NCI-H526 treated with DMSO at 0.1 percent for 48 hours (cell line): ENCODE results near the gene TPM3.
"Not testable (repeated sequence)": the region's sequence is repeated elsewhere in the genome, so short reads cannot be mapped to it uniquely, and the experiment has no call there.

Source experiments
- DNase-seq: peaks from one replicate; lab custom pipeline; 2025; lab: John Stamatoyannopoulos, UW

The TPM3 gene

DNA sequence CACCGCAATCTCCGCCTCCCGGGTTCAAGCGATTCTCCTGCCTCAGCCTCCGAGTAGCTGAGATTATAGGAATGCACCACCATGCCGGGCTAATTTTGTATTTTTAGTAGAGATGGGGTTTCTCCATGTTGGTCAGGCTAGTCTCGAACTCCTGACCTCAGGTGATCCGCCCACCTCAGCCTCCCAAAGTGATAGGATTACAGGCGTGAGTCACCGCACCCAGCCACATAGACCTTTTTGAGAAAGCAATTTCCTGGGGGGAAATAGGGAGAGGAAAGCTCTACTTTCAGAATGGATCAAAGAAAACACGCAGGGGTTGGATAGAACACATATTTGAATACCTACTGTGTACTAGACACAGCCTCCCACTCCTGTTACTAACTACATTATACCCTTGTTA is 13.9 kb upstream of the TPM3 start:
- not testable (repeated sequence) for DNase-seq

DNA sequence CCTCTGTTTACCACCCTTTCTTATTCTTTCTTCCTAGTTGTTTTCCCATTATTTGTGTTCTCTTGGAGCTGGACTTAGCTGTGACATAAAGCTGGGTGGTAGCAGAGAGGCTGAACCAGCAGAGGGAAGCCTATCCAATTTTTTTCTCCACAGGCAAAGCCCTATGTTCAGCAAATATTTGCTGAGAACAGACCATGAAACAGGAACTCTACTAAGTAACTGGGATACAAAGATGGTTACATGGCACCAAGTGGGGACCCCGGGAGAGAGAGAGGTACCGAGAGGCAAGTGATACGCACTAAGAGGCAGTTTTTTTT is 7.6 kb upstream of the TPM3 start:
- no peak for DNase-seq

DNA sequence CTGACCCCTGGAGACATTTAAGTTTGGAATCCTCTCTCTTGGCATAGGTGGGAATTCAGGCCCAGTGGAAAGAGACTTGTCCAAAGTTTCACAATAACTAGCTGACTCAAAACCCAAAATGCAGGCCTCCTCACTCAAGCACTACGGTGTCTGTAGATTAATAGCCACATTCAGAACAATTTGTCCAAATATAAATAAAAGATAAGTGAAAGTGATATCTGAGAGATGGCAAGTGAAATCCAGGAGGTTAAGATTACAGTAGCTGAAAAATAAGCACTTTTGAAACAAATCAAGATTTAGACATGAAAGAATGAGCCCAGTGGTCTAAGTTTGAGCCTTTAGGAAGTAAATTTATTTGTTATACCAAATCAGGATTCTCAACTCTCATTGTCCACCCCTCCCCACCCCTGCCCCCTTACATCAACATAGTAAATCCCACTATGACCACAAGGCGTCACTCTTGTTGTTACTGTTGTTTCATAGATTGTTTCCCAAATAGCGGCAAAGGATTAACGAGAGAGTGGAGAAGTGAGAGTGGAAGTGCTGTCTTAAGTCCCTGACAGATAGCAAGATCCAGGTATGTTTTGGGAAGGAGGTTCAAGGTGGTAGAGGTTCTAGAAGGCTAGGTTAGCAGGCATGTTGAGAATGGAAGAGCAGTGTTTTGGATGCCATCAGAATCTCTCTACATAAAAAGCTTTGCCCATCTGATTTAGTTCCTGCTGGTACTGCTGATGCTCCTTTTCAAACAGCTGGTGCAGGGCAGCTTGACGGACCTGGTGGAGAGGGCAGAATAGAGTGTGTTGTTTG is 7.1 kb upstream of the TPM3 start:
- DNase-seq, result peak; percentile 54

DNA sequence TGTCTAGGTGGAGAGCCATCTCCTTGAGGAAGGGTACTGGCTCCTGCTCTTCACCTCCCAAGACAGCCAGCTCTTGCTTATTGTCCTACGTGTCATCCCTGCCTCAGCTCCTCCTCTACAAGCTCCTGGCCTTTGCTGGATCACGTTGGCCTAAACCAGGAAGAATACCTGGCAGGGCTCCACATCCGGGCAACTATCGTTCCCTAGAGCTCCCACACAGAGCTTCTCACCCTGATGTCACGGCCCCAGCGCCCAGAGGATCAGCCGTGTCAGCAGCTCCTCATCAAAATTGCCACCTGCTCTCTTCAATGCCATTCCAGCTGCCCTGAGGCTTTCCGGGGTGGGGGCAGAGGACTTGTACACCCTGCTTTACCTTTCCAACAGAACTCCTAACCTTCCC is 1.9 kb upstream of the TPM3 start:
- DNase-seq, result no peak

DNA sequence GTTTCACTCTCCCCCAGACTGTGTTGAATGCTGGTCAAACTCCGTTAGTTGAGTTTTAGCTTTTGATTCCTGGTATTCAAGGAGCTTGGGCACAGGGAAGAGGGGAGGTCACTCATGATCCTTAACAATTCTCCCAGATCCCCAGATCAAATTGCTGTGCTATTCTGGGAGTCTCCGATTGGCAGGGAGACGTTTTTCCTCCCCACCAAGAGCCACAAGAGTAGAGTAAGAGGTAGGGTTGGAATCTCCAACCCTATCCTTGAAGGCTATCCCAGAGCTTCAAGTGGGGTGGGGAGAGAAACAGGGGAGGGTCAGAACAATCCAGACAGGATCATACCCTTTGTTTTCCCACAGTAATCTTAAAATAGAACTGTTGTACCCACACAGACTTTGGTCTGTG is 576 bp upstream of the TPM3 start:
- no peak for DNase-seq

DNA sequence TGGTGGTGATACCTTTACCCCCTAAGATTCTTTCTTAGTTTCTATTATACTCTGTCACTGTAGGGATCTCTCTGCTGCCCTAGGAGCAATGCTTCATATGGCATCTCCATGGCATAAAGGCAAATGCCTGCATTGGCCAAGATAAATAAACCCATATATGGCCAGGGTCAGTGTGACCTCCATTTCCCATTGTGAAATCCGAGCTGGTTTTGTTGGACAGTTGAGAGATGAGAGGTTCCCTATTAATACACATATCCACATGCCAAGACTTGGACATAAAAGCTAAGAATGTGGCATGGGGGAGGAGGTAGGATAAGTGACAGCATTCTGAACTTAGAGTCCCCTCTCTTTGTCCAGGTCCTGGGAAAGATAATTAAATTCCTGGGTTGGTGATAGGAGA is 1.4 kb downstream of the TPM3 start:
- DNase-seq, result no peak

DNA sequence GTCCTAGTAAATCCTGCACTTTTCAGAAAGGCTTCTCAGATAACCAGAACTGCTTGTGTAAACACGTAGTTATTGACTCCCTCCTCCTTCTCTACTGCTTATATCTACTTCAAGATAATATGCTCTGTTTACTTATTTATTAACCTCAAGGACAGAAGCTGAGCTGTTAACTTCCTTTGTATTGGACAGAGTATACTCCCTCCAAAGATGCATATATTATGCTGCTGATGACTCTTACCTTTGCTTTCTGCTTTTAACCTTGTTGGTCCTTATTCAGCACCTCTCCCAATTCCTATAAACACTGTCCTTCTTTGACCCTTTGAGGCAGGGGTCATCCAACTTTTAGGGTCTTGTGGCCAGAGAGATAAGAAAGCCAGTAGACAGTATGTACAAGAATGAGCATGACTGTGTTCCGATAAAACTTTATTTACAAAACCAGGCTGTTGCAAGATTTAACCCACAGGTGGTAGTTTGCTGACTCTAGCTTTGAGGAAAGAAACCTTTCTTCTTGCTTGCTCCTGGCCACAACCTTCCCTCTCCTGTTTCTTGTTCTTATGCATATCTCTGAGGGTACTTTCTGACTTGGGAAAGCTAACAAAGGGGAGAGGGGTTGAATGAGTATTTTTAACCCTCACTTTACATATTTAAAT is 4.9 kb downstream of the TPM3 start:
- DNase-seq, result no peak

DNA sequence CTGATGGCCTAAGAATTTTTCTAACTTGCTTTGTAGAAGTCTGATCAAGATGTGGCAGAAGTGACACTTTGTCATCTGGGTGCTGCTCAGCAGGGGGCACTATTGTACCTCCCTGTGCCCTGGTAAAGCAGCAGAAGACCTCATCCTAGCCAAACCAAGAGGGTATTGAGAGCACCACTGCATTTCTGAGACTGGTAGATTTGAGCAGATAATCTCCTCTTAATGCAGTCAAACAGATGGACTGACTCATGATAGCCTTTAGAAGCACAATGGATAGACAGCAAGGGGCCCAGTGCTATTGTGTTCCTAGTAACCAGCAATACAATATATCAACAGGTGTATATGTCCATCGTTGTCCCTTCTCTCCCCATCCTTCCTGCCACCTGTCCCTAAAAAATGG is 5.7 kb downstream of the TPM3 start:
- peak; percentile 36 for DNase-seq

DNA sequence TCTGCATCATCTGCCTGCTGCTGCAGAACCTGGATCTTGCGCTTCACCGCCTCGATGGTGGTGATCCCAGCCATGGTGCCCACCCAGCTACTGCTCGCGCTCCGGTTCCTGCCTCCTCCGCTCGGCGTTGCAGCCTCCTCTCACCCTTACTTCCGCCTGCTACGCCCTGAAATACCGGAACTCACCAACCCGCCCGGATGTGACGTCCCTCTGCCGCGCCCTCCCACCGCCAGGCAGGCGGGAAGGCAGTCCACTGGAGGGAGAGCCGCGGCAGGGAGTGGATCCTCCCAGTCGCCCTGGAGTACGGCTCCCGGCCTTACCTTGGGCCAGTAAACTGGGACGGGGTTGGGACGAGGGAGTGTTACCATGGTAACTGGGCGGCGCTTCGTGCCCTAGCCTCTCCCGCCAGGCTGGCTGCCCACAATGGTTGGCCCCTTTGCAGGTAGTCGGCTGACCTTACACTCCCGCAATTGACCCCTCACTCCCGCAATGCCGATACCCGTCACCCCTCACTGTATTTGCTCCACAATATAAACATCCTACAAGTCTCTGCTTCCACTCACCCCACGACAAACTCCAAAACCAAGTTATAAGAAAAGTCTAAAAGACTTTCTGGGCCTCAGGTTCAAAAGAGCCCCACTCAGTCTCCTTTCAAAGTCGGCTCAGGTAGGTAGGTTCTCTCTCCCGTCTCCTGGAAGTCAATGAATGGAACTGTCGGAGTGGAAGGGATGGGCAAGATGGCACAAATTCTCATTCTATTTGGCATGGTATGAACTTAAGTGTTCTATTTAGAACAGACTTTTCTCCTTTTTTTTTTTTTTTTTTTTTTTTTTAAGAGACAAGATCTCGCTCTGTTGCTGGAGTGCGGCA is 8.6 kb downstream of the TPM3 start:
- DNase-seq, result peak; percentile 99

DNA sequence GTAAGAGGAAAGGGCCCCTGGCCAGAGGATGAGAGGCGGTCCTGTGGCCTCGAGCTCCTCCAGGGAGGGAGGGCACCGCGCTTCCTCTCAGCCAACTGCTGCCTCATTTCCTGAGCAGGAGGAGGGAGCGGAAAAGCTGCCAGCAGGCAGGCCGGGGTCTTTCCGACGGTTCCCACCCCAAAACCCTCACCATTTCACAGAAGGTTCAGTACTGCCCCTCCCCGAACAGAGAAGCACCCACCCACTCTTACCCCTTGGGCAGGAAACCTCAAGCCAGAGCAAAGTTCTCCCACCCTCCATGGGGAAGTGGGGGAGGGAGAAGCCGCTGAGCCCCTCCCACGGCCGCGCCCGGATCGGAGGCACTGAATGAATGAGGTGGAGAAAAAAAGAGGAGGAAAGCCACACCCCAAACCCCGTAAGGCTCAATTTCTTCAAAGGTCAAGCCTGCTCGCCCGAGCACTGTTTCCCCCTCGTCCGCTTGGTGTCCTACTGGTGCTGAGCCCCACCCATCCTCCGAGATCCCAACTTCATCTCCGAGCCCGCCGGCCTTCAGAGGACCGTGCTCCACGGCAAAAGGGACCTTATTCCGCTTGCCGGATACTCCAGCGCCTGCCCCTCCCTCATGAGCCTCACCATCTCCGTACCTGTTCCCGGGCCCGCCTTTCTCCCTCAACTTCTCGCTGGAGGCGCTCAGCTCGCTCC is 9.4 kb downstream of the TPM3 start:
- DNase-seq, result peak; percentile 87

DNA sequence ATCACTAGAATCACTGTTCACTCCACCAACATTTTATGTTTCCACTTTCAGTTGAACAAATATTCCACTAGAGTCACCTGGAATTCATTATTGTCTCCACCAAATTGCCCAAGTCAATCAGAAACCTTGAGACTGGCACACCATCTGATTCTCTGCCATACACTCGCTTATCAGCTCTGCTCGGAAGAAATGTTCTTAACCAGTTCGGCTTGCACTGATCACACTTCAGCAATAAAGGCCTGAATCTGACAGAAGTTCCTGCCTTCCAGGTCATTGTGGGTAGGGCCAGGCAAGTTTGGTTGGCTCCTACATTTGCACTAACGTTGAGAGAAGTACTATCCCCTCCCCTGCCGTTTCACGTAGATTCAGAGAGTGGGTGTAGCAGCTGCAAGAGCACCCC is 10.0 kb downstream of the TPM3 start:
- no peak for DNase-seq

DNA sequence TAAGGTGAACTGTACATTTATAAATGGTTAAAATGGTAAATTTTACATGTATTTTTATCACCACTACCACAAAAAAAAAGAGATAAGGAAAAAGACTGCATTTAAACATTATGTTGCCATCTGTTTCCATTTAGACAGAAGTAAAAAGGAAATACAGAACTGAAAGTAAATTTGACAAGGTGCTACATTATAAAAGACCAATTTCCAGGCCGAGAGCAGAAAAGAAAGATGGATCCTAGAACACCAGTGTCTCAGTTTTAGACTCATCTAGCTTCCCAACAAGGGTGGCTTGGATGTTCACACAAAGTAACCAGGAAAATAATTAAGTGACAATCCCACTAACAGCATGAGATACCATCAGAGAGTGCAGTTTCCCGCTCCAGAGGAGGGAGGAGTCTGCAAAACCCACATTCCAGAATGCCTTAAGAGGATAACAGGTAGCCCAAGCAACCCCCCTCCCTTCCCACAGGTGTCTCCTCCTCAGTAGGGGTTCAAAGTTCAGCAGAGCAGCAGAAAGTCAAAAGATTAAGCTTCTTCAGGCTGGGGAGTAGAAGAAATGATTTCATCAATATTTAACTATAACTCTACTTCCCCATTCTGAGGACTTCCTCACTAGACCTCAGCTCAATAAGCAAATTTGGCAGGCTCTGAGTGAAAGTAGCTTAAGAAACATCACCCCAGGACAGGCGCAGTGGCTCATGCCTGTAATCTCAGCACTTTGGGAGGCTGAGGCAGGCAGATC is 11.8 kb downstream of the TPM3 start:
- no peak for DNase-seq

DNA sequence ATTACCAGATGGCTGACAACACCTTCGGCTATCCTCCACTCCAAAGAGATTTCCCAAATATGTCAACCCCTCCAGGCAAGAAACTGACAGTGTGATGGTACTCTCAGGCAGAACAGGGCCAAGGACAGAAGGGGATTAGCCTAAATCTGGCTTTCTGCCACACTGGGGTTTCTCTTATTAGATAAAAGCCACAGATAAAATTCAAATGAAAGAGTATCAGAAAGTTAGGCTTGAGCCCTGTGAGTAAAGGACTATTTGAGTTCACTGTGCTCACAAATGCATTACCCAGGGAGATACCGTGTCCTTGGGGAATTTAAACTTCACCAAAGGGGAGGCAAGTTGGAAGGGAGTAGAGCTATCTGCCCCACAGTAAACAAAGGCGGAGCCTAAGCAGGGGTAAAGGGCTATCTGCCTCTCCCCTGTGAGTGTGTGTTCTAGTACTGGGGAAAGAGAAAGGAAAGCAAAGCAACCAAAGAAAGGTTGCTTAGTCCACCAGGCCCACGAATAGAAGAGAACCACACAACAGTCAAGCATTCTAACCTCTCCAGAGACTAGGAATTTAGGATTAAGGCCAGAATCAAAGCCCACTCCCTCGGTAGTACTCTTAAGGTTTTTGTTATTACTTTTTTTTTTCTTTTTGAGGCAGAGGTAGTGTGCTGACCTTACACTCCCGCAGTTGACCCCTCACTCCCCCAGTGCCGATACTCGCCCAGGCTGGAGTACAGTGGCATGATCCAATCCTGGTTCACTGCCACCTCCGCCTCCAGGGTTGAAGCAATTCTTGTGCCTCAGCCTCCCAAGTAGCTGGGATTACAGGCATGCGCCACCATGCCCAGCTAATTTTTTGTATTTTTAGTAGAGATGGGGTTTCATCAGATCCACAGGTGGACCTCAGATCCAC is 12.7 kb downstream of the TPM3 start:
- no peak for DNase-seq

DNA sequence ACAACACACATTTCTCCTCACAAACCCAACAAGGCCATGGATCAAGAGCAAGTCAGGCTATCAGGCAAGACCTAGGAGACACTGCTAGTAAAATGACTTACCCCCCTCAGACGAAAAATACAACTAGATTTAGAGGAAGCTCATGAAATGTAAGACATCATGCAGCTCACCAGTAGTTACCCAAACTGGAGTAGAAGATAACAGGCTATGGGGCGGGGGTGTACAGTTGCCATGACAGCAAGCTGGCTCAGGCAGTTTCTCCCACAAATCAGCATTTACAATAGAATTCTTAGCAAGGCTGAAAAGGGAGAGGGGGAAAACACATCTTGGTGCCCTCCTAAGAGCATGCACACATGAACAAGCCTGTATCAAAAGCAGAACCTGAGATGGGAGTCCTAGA is 13.9 kb downstream of the TPM3 start:
- DNase-seq, result no peak

DNA sequence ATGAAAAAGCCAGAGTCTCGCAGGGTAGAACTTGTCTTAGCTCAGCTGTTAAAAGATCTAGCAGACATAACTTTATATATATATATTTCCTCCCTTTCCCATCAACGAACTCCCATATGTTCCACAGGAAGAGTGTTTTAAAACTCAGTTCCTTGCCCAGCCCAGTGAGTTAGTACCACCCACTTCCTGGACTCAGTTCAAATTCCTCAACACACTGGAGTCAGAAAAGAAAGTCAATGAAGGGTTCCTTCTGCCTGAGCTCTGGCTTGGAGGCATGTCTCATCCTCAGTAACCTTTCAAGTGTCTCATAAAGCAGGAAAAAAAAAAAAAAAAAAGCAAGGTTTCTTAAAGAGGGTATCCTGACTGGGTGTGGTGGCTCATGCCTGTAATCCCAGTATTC is 15.6 kb downstream of the TPM3 start:
- no peak for DNase-seq

DNA sequence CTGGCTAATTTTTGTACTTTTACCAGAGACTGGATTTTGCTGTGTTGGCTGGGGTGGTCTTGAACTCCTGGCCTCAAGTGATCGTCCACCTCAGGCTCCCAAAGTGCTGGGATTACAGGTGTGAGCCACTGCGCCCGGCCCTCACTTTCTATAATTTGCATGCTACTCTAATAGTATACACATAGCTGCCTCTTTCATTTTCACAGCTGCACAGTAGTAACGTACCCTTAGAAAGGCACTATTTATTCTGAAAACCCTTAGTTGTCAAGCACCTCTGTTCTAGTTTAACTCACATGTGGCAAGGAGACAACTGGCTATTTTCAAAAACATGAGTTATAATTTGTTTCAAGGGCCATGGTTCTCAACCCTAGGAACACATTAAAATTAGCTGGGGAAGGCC is 17.2 kb downstream of the TPM3 start:
- no peak for DNase-seq

DNA sequence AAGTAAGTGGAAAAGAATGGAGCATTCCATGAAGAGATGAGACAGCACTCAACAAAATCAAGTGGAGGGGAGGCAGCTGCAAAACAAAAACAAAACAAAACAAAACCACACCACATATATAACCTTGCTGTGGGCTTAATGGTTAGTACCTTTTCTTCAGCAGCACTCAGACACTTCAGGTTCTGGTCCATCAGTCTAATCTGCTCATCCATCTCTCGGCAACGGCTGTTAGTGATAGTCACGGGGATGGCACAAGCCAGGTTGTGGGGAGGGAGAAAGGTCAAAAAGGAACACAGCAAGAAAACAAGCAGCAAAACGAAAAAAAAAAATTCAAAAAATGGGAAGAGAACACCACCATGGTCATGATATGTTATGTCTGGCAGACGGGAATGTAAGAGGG is 20.0 kb downstream of the TPM3 start:
- no peak for DNase-seq

DNA sequence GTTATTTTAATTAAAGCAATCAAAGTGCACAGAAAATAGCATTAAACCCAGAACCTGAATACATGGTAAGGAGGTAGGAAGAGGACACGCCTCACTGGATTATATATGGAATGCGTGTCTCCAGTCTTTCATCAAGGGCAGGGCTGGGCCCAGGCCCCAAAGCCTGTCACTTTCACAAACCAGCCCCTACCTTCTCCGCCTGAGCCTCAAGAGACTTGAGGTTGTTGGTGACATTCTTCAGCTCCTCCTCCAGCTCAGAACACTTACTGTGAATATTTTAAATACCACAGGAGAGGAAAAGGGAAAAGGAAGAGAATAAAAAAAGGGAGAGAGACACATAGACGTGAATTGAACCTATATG is 20.7 kb downstream of the TPM3 start:
- no peak for DNase-seq

DNA sequence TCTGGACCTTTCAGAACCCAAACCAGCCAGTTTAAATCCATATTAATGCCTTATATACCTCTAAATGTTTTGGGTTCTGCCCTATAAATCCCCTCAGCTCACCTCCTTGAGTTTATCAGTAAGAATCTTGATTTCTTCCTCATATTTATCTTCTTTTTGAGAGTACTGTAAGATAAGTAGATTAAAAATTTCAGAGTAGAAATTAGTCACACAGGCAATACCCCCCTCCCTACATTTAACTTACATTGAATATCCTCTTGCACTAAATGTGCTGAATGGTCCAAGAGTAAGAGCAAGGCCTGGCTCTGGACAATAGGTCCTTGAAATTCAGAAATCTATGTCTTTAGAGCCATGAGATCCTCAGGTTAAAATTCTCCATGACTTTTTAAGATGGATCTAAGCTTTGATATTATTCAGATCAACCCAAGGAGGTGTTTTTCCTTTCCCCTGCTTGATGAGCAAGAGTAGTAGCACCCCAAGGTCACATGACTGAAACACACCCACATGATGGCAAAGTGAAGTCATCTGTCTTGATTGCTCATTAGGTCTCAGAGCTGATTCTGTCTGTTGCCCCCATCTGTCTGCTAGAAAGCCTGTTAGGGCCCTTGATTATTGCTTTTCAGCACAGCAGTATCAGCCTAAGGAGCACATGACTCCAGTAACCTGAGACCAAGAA is 21.2 kb downstream of the TPM3 start:
- no peak for DNase-seq

DNA sequence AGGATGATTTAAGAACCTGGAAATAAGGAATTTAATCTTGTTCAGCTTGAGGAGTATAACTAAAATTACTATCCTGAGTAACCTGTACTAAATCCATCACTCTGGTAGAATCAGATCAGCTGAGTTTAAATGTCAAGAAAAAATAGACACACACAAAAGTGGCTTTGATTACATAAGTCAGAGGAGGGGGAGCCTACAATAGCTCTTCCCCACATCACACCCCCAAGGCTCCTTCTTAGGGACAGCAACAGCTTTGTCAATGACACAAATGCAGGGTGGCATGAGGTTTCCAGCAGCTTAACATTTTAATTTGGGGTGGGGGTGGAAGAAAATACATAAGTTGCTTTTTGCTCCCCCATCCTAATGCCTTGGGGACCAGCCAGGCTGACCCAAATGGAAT is 24.4 kb downstream of the TPM3 start:
- no peak for DNase-seq
